ENCODE measurements around the gene DNM1L.

The DNM1L gene

DNA sequence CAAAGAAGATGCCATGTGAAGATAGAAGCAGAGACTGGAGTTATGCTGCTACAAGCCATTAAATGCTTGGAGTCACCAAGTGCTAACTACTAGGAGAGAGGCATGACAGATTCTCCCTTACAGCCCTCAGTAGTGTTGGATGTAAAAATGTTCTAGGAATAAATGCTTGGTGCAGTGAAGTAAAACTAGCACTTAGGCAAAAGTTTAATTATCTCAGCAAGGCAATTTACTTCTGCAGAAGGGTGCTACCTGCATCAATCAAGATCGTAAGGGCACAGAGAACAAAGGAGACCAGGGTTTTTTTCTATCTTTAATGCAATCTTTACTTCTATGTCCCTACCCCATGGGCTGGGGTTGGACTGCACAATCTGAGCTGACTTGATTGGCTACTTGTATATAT, 9.5 kb upstream of the DNM1L start:
- POLR2A ChIA-PET = no interaction called here

DNA sequence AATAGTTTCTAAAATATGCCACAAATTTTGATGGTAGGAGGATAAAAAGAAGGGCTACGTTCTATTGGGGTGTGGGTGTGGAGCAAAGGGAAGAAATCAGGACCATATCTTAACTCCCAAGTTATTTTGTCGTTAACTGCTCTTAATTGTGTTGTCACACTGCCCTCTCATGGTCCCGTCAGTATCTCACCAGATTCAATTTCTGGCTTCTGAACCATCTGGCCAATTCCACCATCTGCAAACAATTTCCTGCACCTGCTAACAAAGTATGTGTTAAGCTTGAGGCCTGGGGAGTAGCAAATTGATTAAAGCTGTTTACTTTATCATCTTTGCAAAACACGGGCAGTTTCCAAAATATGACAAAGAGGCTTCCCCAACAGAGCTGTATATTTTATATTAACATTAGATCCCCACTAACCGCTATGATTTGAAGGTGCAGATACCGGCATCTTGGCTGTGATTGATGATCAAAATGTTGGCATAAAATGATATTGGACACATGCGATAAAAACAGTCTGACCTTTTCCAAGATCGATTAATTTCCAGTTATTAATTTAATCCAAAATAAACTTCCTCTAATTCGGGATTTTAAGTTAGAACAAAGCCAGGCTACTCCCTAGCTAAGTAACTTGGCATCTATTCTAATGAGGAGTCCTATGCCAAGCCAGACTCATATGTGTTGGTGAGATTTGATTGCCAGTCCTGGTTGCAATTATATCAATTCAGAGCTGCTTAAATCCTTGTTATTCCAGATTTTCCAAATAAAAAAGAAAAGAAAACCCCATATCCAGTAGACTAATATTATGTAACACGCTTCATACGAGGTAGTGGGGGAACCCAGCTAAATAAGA, 6.9 kb upstream of the DNM1L start:
- DNase-seq (ENCODE audit: low read depth, low spot score) = peak; percentile 33
- ChIA-PET POLR2A (interaction anchor here (0.8 kb wide), 1 partner anchor 215 kb away, joined by 3 read pairs; no protein-coding TSS in a partner anchor), CTCF (interaction anchor here (0.7 to 6.8 kb wide), 20 partner anchors 10 to 1019 kb away, joined by 3 to 80 read pairs (median 4); no protein-coding TSS in a partner anchor)
- TF ChIP-seq, protein P1, sequence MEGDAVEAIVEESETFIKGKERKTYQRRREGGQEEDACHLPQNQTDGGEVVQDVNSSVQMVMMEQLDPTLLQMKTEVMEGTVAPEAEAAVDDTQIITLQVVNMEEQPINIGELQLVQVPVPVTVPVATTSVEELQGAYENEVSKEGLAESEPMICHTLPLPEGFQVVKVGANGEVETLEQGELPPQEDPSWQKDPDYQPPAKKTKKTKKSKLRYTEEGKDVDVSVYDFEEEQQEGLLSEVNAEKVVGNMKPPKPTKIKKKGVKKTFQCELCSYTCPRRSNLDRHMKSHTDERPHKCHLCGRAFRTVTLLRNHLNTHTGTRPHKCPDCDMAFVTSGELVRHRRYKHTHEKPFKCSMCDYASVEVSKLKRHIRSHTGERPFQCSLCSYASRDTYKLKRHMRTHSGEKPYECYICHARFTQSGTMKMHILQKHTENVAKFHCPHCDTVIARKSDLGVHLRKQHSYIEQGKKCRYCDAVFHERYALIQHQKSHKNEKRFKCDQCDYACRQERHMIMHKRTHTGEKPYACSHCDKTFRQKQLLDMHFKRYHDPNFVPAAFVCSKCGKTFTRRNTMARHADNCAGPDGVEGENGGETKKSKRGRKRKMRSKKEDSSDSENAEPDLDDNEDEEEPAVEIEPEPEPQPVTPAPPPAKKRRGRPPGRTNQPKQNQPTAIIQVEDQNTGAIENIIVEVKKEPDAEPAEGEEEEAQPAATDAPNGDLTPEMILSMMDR (IDR thresholded peaks at IDR 0.05; ENCODE audit: insufficient read depth, low read length, missing control alignments) = peak; percentile 57
- H3K4me3 ChIP-seq (ENCODE audit: low read depth, low read length) = no peak overlapping the region

More for the DNA sequence above, 9.5 kb upstream of the DNM1L start:
- CTCF ChIA-PET = interaction anchor here (3.2 to 6.8 kb wide), 5 partner anchors 7 to 303 kb away, joined by 15 to 80 read pairs (median 44); no protein-coding TSS in a partner anchor
- H3K4me3 ChIP-seq (ENCODE audit: low read depth, low read length) = no peak overlapping the region
- no peak for DNase-seq (ENCODE audit: low read depth, low spot score)
- TF ChIP-seq, protein P1 (IDR thresholded peaks at IDR 0.05; ENCODE audit: insufficient read depth, low read length, missing control alignments) = no peak

DNA sequence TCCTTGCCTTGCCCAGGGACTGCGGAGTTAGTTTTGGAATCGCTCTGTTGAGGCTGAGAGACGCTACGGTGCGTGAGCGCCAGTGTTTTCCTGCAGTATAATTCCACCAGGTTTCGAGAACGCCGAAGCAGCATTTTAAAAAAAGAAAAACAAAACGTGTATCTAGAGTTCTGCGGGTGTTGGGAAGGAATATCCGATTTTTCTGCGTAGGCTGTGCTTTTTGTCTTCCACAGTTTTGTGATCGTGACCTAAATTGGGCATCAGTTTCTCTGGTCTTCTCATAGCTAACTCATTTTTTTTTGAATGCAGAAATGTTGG, 778 bp downstream of the DNM1L start:
- ChIA-PET CTCF (no interaction called here), POLR2A (no interaction called here)
- DNase-seq (ENCODE audit: low read depth, low spot score) = no peak
- peak overlapping the region; percentile 88 for H3K4me3 ChIP-seq (ENCODE audit: low read depth, low read length)
- TF ChIP-seq, protein P1 (IDR thresholded peaks at IDR 0.05; ENCODE audit: insufficient read depth, low read length, missing control alignments) = no peak

DNA sequence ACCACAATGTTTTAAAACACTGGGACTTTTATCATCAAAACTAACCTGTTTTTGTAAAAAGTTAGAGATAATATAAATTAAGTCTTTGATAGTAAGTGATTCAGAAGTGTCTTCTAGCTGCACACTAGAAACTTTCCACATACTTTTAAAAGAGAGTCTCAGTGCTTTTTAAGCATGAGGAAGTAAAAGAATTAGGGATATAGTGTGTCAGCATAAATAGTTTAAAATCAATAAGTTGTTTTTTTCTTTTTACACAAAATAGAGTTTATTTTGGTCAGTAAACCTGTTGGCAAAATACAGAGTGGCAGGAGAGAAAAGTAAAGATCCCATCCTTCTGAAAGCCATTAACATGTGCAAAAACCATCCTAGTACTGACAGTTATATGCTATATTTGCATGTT, 1.7 kb downstream of the DNM1L start:
- CTCF ChIA-PET = interaction anchor here (1.1 kb wide), 1 partner anchor 225 kb away, joined by 3 read pairs; no protein-coding TSS in a partner anchor
- DNase-seq (ENCODE audit: low read depth, low spot score) = no peak
- POLR2A ChIA-PET = no interaction called here
- TF ChIP-seq, protein P1 (IDR thresholded peaks at IDR 0.05; ENCODE audit: insufficient read depth, low read length, missing control alignments) = no peak
- H3K4me3 ChIP-seq (ENCODE audit: low read depth, low read length) = peak overlapping the region; percentile 88

DNA sequence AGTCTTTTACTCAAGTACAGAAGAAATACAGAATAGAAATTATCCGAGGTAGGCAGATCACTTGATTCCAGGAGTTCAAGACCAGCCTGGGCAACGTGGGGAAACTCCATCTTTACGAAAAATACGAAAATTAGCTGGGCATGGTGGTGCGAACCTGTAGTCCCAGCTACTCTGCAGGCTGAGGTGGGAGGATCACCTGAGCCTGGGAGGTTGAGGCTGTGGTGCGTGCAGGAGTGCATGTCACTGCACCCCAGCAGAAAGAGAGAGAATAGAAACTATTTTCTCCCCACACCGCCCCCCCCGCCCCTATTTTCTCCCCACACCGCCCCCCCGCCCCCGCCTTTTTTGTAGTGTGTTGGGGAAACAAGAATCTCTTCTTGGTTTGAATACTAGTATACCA, 2.2 kb downstream of the DNM1L start:
- no peak overlapping the region for H3K4me3 ChIP-seq (ENCODE audit: low read depth, low read length)
- DNase-seq (ENCODE audit: low read depth, low spot score) = no peak
- TF ChIP-seq, protein P1 (IDR thresholded peaks at IDR 0.05; ENCODE audit: insufficient read depth, low read length, missing control alignments) = no peak
- POLR2A ChIA-PET = no interaction called here
- CTCF ChIA-PET = interaction anchor here (1.1 kb wide), 1 partner anchor 226 kb away, joined by 3 read pairs; no protein-coding TSS in a partner anchor

DNA sequence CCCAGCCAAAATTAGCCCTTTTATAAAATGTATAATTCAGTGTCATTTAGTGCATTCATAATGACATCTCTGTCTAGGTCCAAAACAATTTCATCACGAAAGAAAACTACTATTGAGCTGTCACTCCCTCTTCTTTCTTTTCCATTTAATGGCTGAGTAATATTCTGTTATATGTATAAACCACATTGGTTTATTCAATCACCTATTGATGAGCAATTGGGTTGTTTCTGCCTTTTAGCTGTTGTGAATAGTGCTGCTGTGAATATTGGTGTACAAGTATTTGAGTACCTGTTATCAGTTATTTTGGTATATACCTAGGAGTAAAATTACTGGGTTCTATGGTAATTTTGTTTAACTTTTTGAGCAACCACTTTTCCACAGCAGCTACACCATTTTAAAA, 7.2 kb downstream of the DNM1L start:
- no peak overlapping the region for H3K4me3 ChIP-seq (ENCODE audit: low read depth, low read length)
- TF ChIP-seq, protein P1 (IDR thresholded peaks at IDR 0.05; ENCODE audit: insufficient read depth, low read length, missing control alignments) = no peak
- no peak for DNase-seq (ENCODE audit: low read depth, low spot score)
- POLR2A ChIA-PET = no interaction called here
- CTCF ChIA-PET = interaction anchor here (1.2 kb wide), 1 partner anchor 14 kb away, joined by 3 read pairs; no protein-coding TSS in a partner anchor

Measured in AG04449 (cell line).